HTERT RPE-1 (cell line): ENCODE data around the gene SIPA1L3.
"Not testable (repeated sequence)": the region's sequence is repeated elsewhere in the genome, so short reads cannot be mapped to it uniquely, and the experiment has no call there.

Experiments used
- in situ Hi-C: fragments of 300-500 bp; cut with MboI; formaldehyde crosslinking; loops from 4 replicates; pipeline ENCODE4 v1.14.3; 2020; ENCODE audit warnings: low sequenced_read_pairs

SIPA1L3 gene

DNA sequence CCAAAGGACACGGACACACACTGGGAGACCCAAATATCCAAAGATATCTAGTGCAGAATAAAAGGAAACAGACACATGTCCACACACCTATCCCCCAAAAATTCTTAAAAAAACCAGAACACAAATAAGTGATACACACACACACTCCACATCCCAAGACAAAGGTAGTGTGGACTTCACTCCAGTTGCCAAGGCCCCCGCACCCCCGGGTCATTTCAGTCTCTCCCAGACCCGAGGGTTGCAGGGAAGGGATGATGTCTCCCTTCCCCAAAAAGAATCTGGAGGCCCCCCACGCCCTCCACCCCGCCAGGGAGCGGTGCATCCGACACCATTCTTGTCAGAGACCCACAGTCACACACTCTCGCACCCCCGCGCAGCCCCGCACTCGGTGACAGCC, 316.6 kb downstream of the SIPA1L3 start:
- in situ Hi-C loops: no loop called here

DNA sequence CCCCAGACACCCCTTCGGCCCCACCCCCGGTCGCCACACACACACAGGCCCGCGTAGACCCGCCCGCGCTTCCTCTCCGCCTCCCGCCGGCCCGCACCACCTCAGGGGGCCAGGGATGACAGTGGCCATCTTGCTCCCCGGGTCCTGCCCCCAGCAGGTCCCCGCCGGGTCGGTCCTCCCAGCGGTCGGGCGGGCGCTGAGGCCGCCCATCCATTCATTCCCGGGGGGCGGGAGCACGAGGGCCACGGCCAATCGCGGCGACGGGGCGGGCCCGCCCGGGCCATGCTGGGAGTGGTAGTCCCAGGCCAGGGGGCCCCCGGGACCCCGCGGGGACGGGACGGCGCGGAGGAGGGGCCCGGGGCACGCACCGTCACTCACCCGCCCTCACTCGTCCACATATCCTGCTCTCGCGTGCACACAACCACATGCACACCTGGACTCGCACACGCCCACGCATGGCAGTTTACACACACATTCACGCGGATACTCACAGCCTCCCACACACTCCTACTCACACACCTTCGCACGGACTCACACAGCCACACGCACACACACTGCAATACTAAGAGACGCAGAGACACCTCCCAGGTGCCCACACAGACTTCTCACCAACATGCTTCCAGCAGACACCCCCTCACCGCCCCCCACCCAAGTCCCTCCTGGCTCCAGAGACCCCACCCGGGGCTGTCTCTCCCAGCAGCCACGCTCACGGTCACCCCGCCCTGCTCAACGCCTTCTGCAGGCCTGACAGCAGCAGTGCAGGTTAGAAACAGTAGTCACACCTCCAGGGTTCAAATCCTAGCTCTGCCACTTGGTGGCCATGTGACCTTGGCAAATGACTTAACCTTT, 317.2 kb downstream of the SIPA1L3 start, which contains the start of gene DPF1:
Gene DPF1, minus strand, starts transcription at position 209 of the 849 bp plus-strand sequence. Its CDS starts 80 bp downstream, at position 129.
- in situ Hi-C loops: no loop called here

DNA sequence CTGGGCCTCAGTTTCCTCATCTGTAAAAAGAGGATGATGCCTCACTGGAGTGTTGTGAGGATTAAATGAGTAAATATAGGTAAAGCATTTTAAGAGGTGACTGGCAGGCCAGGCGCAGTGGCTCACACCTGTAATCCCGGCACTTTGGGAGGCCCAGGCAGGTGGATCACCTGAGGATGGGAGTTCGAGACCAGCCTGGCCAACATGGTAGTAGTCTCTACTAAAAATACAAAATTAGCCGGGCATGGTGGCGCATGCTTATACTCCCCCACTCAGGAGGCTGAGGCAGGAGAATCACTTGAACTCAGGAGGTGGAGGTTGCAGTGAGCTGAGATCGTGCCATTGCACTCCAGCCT, 317.8 kb downstream of the SIPA1L3 start:
- in situ Hi-C loops: not testable (repeated sequence)

DNA sequence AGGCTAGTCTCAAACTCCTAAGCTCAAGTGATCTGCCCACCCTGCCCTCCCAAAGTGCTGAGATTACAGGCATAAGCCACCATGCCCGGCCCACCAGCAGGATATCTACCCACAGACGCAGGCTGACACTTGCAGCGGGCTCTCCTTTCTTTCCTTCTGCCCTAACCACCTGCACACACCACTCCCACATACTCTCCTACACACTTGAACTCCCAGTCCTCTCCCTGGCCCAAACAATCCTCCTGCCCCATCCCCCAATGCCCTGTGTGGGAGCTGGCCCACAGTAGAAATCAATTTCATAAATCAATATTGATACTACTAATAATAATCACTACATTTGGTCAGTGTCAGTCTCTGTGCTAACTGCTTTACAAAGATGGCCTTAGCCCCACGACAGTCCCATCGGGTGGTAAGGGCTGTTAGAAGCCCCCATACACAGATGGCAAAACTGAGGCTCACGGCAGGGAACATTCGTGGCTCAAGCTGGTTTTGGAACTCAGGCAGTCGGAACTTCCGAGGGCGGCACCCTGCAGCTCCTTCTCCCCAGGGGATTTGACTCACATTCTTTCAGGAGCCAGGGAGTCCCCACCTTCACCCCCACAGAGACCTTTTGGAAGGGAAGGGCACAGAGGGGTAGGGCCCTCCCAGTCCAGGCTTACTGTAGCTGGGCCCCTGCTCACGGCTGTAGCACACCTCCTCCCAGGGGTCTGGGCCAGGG, 320.4 kb downstream of the SIPA1L3 start:
- in situ Hi-C loops: no loop called here

DNA sequence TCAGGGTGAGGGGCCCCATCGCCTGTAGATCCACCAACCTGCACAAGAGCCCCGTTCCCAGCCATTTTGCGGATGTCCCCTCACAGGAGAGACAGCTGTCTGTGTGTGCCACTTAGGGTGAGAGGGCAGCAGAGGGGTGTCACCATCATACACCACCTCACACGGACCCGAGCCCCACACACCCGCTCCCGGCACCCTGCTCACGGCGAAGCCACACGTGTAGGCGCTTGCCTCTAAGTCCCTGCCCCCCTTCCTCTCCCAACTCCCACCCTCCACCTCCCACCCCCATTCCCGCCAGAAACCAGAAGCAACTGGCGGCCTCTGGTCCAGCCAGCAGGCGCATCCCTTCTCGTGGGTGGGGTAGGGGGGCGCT, 321.0 kb downstream of the SIPA1L3 start:
- in situ Hi-C loops: no loop called here

DNA sequence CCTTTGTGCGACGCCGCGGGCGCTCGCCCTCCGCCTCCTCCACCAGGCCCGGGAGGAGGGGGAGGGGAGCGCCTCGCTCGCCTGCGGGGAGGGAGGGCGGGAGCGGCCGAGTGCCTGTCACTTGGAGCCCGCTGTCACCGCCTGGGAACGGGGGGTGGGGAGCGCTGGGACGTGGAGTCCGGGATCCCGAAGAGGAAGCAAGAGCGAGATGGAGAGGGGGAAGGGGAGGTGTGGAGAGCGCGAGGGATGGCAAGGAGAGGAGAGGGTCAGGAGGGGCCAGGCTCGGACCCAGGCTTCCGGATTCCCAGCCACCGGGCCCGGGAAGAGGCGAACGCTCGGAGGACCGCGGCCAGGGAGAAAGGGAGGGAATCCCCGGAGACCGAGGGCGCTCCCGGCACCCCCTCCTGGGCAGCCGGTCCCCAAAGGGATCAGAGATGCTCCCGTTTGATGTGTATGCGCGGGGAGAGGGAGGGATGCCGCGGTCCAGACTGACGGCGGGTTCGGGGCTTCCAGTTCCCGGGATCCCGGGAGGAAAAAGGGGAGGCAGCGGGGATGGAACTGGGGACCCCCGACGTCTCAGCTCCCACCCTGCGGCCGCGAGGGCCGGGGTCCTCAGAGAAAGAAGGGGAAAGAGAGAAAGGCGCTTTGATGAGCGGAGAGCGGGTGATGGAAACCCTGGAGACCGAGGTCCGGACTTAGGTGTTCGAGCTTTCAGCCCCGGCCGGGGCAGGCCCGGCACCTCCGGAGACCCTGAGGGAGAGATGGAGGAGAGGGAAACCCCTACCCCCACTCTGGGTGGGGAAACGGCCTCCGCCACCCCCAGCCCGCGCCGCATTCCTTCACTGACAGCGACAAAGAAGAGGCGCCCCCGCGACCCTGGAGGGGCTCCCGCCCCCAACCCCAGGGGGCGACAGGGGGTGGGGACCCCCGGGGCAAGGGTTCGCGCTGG, 321.8 kb downstream of the SIPA1L3 start:
- in situ Hi-C loops: no loop called here

DNA sequence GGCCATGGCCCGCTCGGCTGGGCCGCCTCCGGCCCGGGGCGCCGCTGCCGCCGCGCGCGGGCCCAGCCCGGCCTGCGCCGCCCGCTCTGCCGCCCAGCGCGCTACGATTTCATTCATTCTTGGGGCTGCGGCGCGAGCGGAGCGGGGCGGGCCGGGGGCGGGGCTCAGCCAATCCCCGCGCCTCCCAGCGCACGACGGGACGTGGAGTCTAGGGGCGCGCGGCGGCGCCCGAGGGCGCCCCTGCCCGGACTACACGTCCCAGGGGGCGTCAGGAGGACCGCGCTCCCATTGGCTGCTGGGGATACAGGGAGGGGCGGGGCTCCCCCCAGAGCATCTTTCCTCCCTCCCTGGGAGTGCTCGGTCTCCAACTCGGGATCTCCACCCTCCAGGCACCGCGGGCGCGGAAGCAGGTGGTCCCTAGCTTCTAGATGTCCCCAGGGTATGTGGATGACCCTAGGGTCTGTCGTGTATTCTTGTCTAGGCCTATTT, 322.6 kb downstream of the SIPA1L3 start:
- in situ Hi-C loops: no loop called here

DNA sequence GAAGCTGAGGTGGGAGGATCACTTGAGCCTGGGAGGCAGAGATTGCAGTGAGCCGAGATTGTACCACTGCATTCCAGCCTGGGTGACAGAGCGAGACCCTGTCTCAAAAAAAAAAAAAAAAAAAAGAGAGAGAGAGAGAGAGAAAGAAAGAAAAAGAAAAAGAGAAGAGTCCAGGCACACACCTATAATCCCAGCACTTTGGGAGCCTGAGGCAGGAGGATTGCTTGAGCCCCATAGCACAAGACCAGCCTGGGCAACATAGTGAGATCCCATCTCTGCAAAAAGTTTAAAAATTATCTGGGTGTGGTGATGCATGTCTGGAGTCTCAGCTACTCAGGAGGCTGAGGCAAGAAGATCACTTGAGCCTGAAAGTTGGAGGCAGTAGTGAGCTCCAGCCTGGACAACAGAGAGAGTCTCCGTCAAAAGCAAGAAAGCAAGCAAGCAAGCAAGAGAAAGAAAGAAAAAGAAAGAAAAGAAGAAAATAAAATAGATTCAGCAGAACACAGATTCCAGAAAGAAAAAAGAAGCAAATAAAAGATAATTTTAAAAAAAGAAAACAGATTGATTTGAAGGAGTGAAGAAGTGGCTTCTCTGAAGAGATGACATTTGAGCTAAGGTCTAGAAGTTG, 323.6 kb downstream of the SIPA1L3 start:
- in situ Hi-C loops: not testable (repeated sequence)

DNA sequence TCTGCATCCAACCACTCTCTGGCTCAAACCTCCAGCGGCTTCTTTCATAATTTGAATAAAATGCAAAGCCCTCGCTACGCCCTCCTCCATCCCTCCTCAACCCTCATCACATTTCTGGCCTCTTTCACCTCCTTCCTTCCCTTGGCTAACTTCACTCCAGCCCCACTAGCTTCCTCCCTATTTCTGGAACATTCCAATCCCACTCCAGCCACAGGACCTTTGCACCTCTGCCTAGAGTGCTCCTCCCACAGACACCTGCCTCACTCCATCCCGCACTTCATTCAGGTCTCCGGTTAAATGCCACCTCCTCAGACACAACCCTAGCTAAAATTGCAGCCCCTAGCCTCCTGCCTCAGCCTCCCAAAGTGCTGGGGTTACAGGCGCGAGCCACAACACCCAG, 324.9 kb downstream of the SIPA1L3 start:
- in situ Hi-C loops: no loop called here

DNA sequence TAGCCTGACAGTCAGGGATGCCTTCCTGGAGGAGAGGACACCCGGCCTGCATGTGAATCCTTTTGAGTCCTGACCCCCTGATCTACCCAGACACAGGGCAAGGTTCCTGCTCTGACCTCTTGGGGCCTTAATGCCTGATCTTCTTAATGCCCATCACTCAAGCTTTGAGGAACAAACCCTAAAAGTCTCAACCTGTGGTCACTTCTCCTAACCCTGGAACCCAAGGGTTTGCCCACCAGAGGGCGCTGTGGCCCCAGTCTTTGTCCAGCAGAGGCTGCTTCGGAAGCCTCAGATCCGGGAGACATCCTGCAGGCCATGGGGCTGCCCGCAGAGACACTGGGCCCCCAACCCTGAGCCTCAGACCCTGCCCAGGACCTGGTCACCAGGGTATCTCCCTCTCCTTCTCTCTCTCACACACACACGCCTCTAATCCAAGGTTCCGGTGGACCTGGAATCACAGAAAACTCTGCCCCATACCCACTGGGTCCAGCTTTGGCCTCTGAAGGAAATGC, 326.8 kb downstream of the SIPA1L3 start:
- in situ Hi-C loops: no loop called here

DNA sequence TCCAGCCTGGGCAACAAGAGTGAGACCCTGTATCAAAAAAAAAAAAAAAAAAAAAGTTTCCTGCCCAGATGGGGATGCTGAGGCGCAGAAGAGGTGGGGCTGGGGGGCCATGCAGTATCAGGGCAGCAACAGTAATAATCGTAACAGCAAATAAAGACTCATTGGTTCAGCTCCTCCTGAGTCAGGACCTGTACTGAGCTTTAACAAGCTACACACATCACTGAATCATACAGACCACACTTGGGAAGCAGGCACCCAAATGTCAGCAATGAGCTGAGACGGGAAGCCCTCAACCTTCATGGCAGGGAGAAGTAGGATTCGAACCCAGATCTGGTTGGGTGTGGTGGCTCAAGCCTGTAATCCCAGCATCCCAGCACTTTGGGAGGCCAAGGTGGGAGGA, 327.6 kb downstream of the SIPA1L3 start:
- in situ Hi-C loops: no loop called here

DNA sequence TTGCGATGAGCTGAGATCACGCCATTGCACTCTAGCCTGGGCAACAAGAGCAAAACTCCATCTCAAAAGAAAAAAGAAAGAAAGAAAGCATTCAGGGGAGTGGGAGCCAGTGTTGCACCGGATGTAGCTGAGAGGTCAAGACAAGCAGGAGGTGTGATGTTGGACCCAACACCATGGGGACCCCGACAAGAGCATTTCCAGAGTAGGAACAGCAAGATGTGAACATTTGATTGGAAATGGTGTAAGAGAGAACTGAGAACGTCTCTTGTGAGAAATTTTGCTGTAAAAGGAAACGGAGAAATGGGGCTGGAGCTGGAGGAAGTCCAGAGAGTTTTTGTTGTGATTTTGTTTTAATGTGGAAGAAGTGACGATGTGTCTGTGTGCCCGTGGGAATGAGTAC, 332.8 kb downstream of the SIPA1L3 start:
- in situ Hi-C loops: no loop called here

DNA sequence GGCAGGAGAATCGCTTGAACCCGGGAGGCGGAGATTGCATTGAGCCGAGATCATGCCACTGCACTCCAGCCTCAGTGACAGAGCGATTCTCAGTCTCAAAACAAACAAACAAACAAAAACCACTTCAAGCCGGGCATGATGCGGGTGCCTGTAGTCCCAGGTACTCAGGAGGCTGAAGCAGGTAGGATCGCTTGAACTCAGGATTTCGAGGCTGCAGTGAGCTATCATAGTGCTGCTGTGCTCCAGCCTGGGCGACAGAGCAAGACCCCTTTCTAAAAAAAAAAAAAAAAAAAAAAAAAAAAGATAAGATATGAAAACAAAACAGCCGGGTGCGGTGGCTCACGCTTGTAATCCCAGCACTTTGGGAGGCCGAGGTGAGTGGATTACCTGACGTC, 336.3 kb downstream of the SIPA1L3 start:
- in situ Hi-C loops: no loop called here

DNA sequence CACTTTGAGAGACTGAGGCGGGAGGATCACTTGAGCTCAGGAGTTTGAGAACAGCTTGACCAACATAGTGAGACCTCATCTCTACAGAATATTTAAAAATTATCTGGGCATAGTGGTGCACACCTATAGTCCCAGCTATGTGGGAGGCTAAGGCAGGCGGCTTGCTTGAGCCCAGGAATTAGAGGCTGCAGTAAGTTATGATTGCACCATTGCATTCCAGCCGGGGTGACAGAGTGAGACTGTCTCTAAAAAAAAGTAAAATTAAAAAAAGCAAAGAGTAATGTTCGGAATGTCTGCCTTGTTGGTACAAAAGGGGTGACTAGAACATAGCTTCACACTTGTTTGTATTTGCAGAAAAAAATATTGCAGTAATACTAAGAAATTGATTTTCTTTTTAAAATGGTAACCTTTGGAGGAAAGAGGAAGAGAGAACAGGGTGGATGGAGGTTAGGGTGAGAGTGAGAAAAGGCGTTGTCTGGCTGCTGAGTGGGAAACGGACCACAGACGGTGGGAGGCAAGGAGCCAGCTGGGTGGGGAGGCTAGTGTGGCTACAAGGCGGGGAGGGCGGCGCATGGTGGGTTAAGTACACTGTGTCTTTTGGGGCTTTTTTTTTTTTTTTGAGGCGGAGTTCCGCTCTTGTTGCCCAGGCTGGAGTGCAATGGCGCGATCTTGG, 339.0 kb downstream of the SIPA1L3 start:
- in situ Hi-C loops: no loop called here

DNA sequence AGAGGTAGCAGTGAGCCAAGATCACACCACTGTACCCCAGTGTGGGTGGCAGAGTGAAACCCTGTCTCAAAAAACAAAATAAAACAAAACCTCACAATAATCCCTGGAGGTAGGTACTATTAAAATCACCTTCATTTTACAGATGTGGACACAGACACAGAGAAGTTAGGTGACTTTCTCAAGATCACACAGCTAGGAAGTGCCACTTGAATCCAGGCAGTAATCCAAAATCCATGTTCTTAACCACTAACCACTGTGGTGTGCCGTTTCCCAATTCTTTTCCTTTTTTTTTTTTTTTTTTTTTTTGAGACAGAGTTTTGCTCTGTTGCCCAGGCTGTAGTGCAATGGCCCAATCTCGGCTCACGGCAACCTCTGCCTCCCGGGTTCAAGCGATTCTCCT, 340.1 kb downstream of the SIPA1L3 start:
- in situ Hi-C loops: no loop called here

DNA sequence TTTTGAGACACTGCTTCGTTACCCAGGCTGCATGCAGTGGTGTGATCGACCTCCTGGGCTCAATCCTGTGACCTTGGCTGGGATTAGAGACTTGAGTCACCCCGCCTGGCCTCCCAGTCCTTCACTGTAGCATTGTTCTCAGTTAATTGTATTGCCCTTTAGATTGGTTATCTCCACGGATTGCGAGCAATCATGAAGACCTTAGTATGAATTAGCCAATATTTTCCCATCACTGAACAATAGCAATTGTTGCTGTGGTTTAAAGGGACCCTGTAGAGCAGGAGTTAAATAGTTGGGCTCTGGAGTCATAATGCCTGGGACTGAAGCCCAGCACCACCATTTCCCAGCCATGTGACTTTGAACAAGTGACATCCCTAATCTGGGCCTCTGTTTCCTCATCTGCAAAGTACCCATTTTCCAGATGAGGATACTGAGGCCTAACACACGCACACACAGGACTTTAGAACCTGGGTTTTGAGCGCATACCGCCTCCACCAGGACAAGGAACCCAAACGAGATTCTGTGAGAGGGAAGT, 340.8 kb downstream of the SIPA1L3 start:
- in situ Hi-C loops: no loop called here

DNA sequence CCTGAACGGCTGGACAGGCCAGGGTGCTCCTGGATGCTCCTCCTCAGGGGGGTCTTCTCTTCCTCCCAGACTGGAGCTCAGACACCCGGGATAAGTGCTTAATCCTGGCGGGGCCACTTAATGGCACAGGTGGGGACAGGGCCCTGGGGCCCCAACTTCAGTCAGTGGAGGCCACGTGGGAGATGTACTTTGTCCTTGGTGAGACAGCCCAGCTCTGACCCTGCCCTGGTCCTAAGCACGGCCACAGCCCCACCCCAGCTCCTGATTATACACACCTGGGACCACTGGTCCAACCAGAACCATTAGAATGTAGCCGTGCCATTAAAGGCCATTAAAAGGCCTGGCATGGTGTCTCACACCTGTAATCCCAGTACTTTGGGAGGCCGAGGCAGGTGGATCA, 341.4 kb downstream of the SIPA1L3 start:
- in situ Hi-C loops: no loop called here

DNA sequence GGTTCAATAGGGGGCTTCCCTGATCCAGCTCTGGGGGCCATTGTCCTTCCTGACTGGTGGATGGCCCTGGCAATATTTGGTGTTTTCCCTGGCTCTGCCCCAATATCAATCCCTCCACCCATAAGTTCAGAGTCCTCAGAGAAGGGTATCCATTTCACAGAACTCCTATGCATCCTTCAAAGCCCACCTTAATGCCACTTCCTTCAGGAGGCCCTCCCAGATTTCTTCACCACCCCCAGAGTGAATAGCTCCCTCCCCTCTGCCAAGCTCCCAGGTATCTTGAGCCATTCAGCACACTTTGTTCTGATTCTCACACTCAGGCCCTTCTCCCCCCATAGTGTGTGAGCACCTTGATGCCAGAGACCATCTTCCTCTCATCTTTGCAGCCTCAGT, 343.4 kb downstream of the SIPA1L3 start:
- in situ Hi-C loops: no loop called here

DNA sequence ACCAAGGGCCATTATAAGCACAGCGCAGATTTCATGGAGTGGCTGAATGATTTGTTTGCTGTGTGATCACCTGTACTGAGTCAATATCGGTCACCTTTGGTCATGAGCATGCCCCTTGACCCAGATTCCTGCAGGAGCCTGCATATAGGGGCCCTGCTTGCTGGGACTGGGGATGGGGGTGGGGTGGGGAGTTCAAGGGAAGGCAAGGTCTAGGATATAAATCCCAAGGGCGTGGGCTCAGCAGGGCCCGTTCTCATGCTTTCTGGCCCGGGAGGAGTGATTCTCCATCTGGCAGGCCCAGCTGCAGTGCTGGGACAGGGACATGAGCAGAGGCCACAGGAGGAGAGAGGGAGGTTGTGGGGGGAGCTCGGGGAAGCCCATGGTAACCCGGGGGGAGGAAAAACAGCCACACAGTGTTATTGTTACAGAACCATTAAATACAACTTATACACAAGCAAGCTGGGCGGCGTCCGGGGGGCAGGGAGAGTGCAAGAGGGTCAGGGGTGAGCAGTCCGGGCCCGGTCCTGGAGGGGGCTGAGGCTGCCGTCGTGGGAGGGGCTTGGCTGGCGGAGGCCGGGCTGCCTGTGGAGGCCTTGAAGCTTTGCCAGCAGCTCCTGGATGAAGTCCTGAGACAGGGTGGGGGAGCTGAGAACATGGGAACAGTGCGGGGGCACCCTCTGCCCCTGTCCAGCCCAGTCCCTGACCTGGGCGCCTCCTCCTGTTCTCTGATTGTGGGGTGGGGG, 344.0 kb downstream of the SIPA1L3 start:
- in situ Hi-C loops: no loop called here
